Progenitor cell of endocrine pancreas (in vitro differentiated cells): ENCODE results near the gene ROBO2. TPM values are rescaled to one million over a fixed set of nuclear protein-coding genes. Genes with fewer than 3 reads are reported as not detected.

Experiments used
- DNase-seq: peaks from one replicate; pipeline ENCODE4 v3.0.0; 2021; ENCODE audit warnings: low spot score; ENCODE audit not compliant: unreplicated experiment
- H3K27ac Mint-ChIP-seq: 2 replicates; pipeline ENCODE4 v1.8.0; 2021; ENCODE audit warnings: mild to moderate bottlenecking, moderate library complexity, mixed read lengths
- H3K27me3 Mint-ChIP-seq: 2 replicates; pipeline ENCODE4 v1.8.0; 2021; ENCODE audit warnings: mixed read lengths
- H3K36me3 Mint-ChIP-seq: 2 replicates; pipeline ENCODE4 v1.8.0; 2022; ENCODE audit warnings: mixed read lengths; ENCODE audit not compliant: insufficient read depth
- H3K4me1 Mint-ChIP-seq: 2 replicates; pipeline ENCODE4 v1.8.0; 2021; ENCODE audit warnings: low read depth, mixed read lengths
- H3K4me3 Mint-ChIP-seq: 2 replicates; pipeline ENCODE4 v1.8.0; 2021; ENCODE audit warnings: low read depth, mild to moderate bottlenecking, moderate library complexity, mixed read lengths
- H3K9me3 Mint-ChIP-seq: 2 replicates; pipeline ENCODE4 v1.8.0; 2021; ENCODE audit warnings: low read depth, mixed read lengths
- total RNA-seq: library from RNA; stranded (reverse); gene quantifications from 2 replicates; pipeline ENCODE4 v1.2.1, GENCODE V29; 2021
- TF ChIP-seq, protein P1 (sequence below): fragments of 200-600 bp; sonication (generic); IDR thresholded peaks from one replicate; pipeline ENCODE4 v1.5.0; 2021; ENCODE audit warnings: antibody characterized with exemption, mild to moderate bottlenecking; ENCODE audit not compliant: unreplicated experiment

Gene ROBO2
- total RNA-seq, 1 donor from 2014 or later = 75.2 TPM

DNA sequence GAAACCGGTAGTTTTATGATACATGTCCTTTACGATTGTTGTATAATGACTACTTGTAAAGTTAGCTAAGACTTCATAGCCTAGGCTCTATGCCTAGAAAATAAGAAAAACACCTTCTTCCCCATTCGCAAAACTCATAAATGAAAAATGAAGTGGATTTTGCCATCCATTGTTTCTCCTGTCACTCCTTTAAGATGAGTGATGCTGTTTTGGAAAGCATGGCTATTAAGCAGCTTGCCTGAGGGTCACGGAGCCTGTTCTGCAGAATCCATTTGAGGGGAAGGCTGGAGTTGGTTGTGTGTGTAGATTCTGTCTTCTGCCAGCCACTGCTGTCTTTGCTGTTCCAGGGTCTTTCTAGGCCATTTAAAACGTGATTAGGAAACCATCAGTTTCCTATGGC is 31.5 kb downstream of the ROBO2 start:
- no peak overlapping the region for H3K4me3 Mint-ChIP-seq
- peaks cover 50% of the 10 kb centered on the region for H3K4me1 Mint-ChIP-seq
- no peaks in the 10 kb centered on the region for H3K27me3 Mint-ChIP-seq
- H3K27ac Mint-ChIP-seq = peak overlapping the region; percentile 47
- no peaks in the 10 kb centered on the region for H3K9me3 Mint-ChIP-seq
- no peaks in the 10 kb centered on the region for H3K36me3 Mint-ChIP-seq
- no peak for DNase-seq
- TF ChIP-seq, protein P1, sequence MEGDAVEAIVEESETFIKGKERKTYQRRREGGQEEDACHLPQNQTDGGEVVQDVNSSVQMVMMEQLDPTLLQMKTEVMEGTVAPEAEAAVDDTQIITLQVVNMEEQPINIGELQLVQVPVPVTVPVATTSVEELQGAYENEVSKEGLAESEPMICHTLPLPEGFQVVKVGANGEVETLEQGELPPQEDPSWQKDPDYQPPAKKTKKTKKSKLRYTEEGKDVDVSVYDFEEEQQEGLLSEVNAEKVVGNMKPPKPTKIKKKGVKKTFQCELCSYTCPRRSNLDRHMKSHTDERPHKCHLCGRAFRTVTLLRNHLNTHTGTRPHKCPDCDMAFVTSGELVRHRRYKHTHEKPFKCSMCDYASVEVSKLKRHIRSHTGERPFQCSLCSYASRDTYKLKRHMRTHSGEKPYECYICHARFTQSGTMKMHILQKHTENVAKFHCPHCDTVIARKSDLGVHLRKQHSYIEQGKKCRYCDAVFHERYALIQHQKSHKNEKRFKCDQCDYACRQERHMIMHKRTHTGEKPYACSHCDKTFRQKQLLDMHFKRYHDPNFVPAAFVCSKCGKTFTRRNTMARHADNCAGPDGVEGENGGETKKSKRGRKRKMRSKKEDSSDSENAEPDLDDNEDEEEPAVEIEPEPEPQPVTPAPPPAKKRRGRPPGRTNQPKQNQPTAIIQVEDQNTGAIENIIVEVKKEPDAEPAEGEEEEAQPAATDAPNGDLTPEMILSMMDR = no peak

DNA sequence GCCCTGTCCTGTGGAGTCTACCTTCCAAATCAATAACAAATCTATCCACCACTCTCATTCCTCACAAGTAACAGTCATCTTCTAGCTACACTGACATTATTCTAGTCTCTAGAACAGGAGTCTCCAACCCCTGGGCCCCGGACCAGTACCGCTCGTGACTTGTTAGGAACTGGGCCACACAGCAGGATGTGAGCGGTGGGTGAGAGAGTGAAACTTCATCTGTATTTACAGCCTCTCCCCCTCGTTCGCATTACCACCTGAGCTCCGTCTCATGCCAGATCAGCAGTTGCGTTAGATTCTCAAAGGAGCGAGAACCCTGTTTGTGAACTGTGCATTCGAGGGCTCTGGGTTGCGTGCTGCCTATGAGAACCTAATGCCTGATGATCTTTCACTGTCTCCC is 31.9 kb downstream of the ROBO2 start:
- TF ChIP-seq, protein P1 = no peak
- no peak for DNase-seq
- H3K9me3 Mint-ChIP-seq = no peaks in the 10 kb centered on the region

DNA sequence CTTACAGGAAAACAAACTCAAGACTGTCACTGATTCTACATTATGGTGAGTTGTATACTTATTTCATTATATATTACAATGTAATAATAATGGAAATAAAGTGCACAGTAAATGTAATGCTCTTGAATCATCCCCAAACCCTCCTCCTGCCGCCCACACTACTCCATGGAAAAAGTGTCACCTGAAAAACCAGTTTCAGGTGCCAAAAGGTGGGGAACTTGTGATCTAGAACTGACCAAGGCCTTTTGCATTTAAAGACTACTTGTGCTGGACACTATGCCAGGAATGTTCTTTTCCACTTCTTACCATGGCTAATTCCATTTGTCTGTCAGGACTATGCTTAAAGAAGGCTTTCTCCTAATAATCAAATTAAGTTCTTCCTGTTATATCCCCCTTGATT is 32.3 kb downstream of the ROBO2 start:
- Mint-ChIP-seq H3K36me3 (no peaks in the 10 kb centered on the region), H3K4me3 (no peak overlapping the region), H3K27me3 (no peaks in the 10 kb centered on the region), H3K9me3 (no peaks in the 10 kb centered on the region), H3K4me1 (peaks cover 43% of the 10 kb centered on the region), H3K27ac (no peak overlapping the region)
- no peak for DNase-seq
- TF ChIP-seq, protein P1 = no peak

More for the DNA sequence above, 31.9 kb downstream of the ROBO2 start:
- Mint-ChIP-seq H3K4me3 (no peak overlapping the region), H3K36me3 (no peaks in the 10 kb centered on the region), H3K27ac (peak overlapping the region; percentile 47), H3K27me3 (no peaks in the 10 kb centered on the region), H3K4me1 (peaks cover 47% of the 10 kb centered on the region)

DNA sequence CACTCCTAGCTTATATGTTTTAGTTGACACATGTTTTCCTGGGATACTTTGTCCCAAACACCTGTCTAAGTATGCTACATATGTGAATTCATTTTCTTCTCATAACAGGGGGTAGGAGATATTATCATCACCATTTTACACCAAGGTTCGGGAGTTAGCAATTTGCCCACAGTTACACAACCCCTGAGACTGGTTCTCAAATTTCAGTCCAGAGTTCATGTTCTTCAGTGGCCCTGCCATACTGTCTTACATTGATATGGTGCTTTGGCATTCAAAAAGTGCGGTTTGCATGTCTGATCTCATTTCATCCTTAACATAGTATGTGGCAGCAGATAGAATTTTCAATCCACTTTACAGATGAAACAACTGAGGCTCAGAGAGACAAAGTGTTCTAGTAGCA is 38.4 kb downstream of the ROBO2 start:
- H3K4me1 Mint-ChIP-seq = peaks cover 19% of the 10 kb centered on the region
- no peaks in the 10 kb centered on the region for H3K9me3 Mint-ChIP-seq
- H3K36me3 Mint-ChIP-seq = peaks cover 1% of the 10 kb centered on the region
- H3K27me3 Mint-ChIP-seq = no peaks in the 10 kb centered on the region
- TF ChIP-seq, protein P1 = no peak
- no peak overlapping the region for H3K27ac Mint-ChIP-seq
- no peak overlapping the region for H3K4me3 Mint-ChIP-seq
- DNase-seq = no peak

DNA sequence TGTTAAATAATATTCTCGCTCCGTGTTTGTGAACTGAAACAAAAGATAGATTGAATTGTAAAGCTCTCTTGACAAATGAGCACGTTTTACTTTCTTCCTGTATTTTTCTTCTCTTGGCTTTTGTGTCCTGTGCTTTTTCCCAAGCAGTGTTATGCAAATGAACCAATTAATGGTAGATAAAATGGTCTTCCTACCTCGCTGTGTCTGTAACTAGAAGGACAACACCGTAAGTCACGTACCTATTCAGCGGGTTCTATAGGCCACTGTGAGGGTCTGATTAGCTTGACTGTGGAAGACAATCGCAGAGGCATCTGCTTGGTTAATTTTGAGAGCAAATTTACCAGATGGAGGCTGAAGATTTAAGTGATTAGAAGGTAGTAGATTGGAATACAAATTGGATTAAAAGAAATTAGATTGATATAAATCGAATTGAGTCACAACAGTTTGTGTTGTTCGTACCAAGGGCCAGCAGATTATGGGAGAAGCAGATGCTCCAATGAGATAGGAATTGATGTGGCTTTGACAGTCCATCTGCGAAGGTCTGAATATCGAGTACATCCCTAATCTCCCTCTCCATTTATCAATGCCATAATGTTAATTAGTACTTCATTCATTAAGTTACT is 40.2 kb downstream of the ROBO2 start:
- peaks cover 1% of the 10 kb centered on the region for H3K36me3 Mint-ChIP-seq
- H3K4me3 Mint-ChIP-seq = no peak overlapping the region
- DNase-seq = no peak
- H3K27me3 Mint-ChIP-seq = no peaks in the 10 kb centered on the region
- H3K27ac Mint-ChIP-seq = no peak overlapping the region
- H3K4me1 Mint-ChIP-seq = peaks cover 10% of the 10 kb centered on the region
- H3K9me3 Mint-ChIP-seq = no peaks in the 10 kb centered on the region
- TF ChIP-seq, protein P1 = no peak
